Suprapubic skin (tissue), 4 donors: ENCODE data around the gene RAB26. TPM values are rescaled to one million over a fixed set of nuclear protein-coding genes. Genes with fewer than 3 reads are reported as not detected.
"Not testable (repeated sequence)": the region's sequence is repeated elsewhere in the genome, so short reads cannot be mapped to it uniquely, and the experiment has no call there.

Experiments
- DNase-seq, 2 donors: peaks; one replicate each; pipeline ENCODE4 v3.0.0-alpha.2; 2019; ENCODE audit warnings: low spot score in 2 of 2
- H3K27ac ChIP-seq: fragments of 200-600 bp; sonication (generic); one replicate; pipeline ENCODE4 v1.5.1; 2019
- H3K27me3 ChIP-seq: fragments of 200-600 bp; sonication (generic); one replicate; pipeline ENCODE4 v1.5.1; 2019
- H3K36me3 ChIP-seq: fragments of 200-600 bp; sonication (generic); one replicate; pipeline ENCODE4 v1.5.1; 2019
- H3K4me1 ChIP-seq: fragments of 200-600 bp; sonication (generic); one replicate; pipeline ENCODE4 v1.5.1; 2019
- H3K4me3 ChIP-seq: fragments of 200-600 bp; sonication (generic); one replicate; pipeline ENCODE4 v1.5.1; 2019; ENCODE audit warnings: mild to moderate bottlenecking
- H3K9me3 ChIP-seq: fragments of 200-600 bp; sonication (generic); one replicate; pipeline ENCODE4 v1.5.1; 2019
- CTCF ChIP-seq, 2 donors: fragments of 200-600 bp in 1 of 2; fragments of 450-650 bp in 1 of 2; sonication (generic) in 1 of 2; IDR thresholded peaks; one replicate each; pipeline ENCODE4 v1.5.1; 2016 to 2019; ENCODE audit warnings: antibody characterized with exemption in 2 of 2, mild to moderate bottlenecking in 1 of 2, moderate library complexity in 1 of 2
- EP300 ChIP-seq: sonication (generic); formaldehyde crosslinking; IDR thresholded peaks from one replicate; pipeline ENCODE4 v1.6.1; 2017; ENCODE audit warnings: antibody characterized with exemption
- POLR2A ChIP-seq, 2 donors: fragments of 450-650 bp; IDR thresholded peaks; one replicate each; pipeline ENCODE4 v1.6.1; 2017; ENCODE audit warnings: antibody characterized with exemption in 2 of 2, mild to moderate bottlenecking in 2 of 2, moderate library complexity in 2 of 2
- POLR2AphosphoS5 ChIP-seq, 3 donors: sonication (generic); formaldehyde crosslinking; IDR thresholded peaks; one replicate each; pipeline ENCODE4 v1.6.1; 2017; ENCODE audit warnings: antibody characterized with exemption in 3 of 3
- WGBS: methylation state at CpG from one replicate; pipeline ENCODE4 v1.1.5; 2018; 5-methylcytosine and 5-hydroxymethylcytosine counted together
- total RNA-seq, 4 donors: library from RNA; depleted of rRNA; stranded (reverse); fragments of >200 nt; gene quantifications; one replicate each; pipeline ENCODE4 v1.1.0, GENCODE V29; 2016

RAB26 gene
- total RNA-seq, 4 donors from 2014 or later = 0.64 to 3.0 (median 1.4) TPM

DNA sequence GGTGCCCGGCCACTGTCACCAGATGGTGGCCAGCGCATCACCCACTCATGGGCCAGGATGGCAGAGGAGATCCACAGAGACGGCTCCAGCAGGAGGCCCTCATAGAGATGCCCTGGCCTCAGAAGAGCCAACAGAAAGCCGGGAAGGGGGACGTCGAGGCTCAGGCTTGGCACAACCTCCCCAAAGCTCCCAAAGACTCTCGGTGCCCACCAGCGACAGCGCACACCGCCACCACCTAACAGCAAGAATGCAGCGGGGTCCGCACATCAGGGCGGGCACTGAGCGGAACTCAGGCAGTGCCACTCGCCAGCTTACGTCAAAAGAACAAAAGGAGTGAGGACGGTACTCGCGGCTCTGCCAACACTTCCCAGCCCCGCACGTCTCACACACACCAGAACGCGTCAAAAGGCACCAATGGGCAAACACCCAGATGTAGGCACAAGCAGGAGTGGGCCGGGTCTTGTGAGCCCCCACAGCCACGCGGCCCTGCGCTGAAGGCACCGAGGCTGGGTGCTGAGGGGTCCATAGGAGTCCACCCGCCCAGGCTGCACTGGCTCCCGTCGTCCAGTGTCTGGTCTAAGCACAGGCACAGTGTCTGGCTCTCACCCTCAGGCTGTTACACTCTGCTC, 21.4 kb upstream of the RAB26 start:
- H3K27me3 ChIP-seq, H3K9me3 ChIP-seq, DNase-seq, H3K36me3 ChIP-seq: not testable (repeated sequence)
- Histone ChIP-seq H3K4me1 (peaks cover 76% of the 10 kb centered on the region), H3K27ac (peak overlapping the region; percentile 86), H3K4me3 (peak overlapping the region; percentile 38)
- WGBS = no CpG with 5 or more reads among the region's 31 CpGs

GRCh38 chr16:2127630-2128280, 20.7 kb upstream of the RAB26 start:
- WGBS = 0% methylated on average over 3 of the region's 3 CpGs
- not testable (repeated sequence) for H3K9me3 ChIP-seq, H3K27me3 ChIP-seq, H3K4me3 ChIP-seq, H3K36me3 ChIP-seq, DNase-seq
- Histone ChIP-seq H3K27ac (peak overlapping the region; percentile 86), H3K4me1 (peaks cover 69% of the 10 kb centered on the region)

GRCh38 chr16:2129251-2129650, 19.2 kb upstream of the RAB26 start:
- H3K27ac ChIP-seq, H3K4me3 ChIP-seq, DNase-seq, H3K36me3 ChIP-seq, H3K9me3 ChIP-seq, H3K27me3 ChIP-seq: not testable (repeated sequence)
- 43% methylated on average over 9 of the region's 11 CpGs for WGBS
- H3K4me1 ChIP-seq = peaks cover 61% of the 10 kb centered on the region

DNA sequence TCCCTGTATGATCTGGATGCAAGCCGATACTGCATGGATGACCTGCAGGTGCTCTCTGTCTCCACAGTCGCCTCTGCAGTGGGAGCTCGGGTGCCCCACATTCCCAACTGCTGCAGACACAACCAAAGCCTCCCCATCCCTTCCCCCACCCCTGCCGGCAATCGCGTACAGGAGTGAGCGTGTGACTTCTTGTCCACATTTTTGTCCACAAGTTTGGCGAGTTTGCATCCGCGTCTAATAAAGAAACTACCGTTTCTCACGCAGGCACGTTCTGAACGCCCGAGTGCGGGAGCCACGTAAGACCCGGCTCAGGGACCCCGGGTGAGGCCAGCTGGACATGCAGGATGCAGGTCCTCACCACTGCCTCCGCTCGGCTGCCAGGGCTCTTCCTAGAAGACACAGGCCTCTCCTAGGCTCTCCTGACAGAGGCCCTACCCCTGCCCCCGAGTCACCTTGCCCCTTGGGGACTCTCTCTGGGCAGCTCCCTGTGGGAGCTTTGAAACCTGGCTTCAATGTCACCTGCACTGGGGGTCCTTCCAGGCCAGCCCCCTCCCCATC, 18.5 kb upstream of the RAB26 start:
- not testable (repeated sequence) for DNase-seq, H3K9me3 ChIP-seq, H3K27me3 ChIP-seq, H3K36me3 ChIP-seq, H3K4me3 ChIP-seq
- Histone ChIP-seq H3K4me1 (peaks cover 54% of the 10 kb centered on the region), H3K27ac (peak overlapping the region; percentile 38)
- 24% methylated on average over 15 of the region's 22 CpGs for WGBS

DNA sequence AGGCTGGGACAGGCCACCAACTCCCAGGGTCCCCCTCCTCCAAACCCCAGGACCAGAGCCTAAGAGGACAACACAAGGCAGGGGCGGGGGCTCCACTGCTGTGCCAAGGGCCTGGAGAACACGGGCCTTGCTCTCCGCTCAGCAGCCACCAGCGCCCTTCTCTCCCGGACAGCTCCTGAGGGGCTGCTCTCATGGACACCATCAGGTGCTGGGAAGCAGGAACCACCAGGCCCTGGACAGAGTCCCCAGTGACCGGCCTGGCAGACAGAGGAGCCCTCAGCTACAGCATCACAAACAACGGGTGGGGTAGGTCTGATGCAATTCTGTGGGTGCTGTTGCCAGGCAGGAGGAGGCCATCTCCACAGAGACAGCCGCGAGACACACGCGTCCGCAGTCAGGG, 14.6 kb upstream of the RAB26 start:
- H3K27me3 ChIP-seq, H3K9me3 ChIP-seq, DNase-seq, H3K36me3 ChIP-seq: not testable (repeated sequence)
- Histone ChIP-seq H3K4me3 (peak overlapping the region; percentile 27), H3K4me1 (peaks cover 26% of the 10 kb centered on the region), H3K27ac (peak overlapping the region; percentile 34)
- WGBS = no CpG with 5 or more reads among the region's 12 CpGs

DNA sequence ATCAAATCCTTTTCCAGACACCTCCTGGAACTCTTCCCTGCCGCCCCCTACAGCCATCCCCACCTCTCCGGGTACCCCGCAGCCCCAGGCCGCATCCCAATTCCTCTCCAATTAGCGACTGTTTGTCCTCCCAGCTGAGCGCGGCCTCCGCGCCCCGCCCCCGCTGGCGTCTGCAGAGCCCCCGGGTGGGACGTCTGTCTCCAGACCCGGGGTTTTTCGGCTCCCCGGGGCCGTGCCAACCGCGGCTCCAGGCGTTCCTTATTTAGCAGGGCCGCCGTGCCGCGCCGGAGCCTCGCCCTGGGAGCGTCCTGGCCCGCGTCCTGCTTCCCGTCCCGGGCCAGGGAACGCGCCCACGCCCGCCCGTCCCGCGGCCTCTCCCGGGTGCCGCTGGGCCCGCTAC, 13.4 kb upstream of the RAB26 start:
- H3K4me1 ChIP-seq = peaks cover 22% of the 10 kb centered on the region
- DNase-seq = peak in 1 of 2 donors; percentile 69
- H3K9me3 ChIP-seq, H3K27me3 ChIP-seq, H3K36me3 ChIP-seq: not testable (repeated sequence)
- peak overlapping the region; percentile 84 for H3K27ac ChIP-seq
- peak overlapping the region; percentile 55 for H3K4me3 ChIP-seq
- 0% methylated on average over 13 of the region's 42 CpGs for WGBS

DNA sequence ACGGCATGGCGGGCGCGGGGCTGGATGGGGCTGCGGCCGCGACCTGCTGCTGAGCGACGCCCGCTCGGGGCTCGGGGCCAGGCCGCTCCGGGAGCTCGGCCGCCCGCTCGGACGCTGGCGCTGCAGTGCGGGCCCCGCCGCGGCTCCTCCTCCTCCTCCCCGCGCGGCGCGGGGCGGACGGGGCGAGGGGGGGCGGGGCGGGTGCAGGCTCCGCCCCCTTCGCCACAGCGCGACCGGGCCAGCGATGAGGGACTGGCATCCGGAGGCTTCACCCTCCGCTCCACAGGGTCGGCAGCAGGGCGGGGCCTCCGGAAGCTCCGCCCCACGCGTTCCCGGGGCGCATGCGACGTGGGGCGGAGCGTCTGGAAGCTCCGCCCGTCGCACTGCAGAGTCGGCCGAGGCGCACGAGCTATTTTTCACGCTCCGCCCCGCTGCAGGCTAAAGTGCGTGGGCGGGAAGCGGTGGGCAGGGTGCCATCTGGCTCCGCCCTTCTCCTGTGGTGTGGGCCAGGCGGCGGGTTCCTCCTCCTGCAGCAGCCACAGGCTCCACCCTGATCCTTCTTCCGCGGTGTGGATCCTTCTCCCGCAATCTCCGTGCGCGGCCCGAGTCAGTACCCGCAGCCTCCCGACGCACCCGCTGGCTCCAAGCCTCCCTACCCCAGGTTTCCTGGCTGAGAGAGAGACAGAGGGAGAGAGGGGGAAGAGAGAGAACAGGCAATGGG, 12.5 kb upstream of the RAB26 start, which contains the start of gene PKD1:
TSS of gene PKD1 (minus strand) at position 129 of the 721 bp plus-strand sequence. CDS start 209 bp downstream, outside the sequence.
- under 1% methylated on average over 25 of the region's 81 CpGs for WGBS
- peak within 1 kb of the TSS; percentile 55 for H3K4me3 ChIP-seq
- peak within 1 kb of the TSS; percentile 84 for H3K27ac ChIP-seq

DNA sequence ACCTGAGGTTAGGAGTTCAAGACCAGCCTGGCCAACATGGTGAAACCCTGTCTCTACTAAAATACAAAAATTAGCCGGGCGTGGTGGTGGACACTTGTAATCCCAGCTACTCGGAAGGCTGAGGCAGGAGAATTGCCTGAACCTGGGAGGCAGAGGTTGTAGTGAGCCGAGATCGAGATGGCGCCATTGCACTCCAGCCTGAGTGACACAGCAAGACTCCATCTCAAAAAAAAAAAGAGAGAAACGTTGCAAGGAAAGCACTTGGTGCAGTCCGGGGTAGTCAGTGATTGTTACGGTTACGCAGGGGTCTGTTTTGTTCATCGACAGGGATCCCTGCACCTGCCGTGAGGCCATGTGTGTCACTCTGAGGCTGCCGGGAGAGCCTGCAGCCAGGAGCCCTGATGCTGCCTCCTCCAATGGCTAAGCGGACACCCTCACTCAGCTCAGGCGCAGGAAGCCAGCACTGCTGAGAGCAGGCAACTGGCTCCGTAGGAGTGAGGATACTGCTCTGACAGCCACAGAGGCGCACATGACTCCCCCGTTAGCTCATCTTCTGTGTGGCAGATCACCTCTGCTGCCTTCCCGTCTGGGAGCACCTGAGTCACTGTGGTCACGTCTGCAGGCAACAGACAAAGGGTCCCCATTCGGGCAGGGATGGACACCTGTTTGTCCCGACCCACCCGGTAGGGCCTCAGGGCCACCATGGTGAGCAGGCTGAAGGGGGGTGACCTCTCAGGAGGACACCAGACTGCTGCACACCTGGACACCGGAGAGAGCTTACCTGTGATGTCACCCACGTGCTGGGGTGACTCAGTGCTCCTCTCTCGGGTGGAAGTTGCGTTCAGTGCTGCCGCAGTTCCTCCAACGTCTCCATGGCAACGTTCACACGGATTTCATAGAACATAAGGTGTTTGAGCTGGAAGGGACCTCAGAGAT, 5.2 kb upstream of the RAB26 start:
- H3K36me3 ChIP-seq = no peaks in the 10 kb centered on the region
- H3K4me3 ChIP-seq = no peak overlapping the region
- no peaks in the 10 kb centered on the region for H3K27me3 ChIP-seq
- H3K27ac ChIP-seq = no peak overlapping the region
- 85% methylated on average over 14 of the region's 31 CpGs for whole genome bisulfite sequencing
- no peaks in the 10 kb centered on the region for H3K9me3 ChIP-seq
- TF ChIP-seq POLR2AphosphoS5 (IDR thresholded peaks at IDR 0.05) (no peak), POLR2A (IDR thresholded peaks at IDR 0.05) (no peak), CTCF (IDR thresholded peaks at IDR 0.05) (no peak), EP300 (no peak)
- H3K4me1 ChIP-seq = peaks cover 16% of the 10 kb centered on the region
- DNase-seq = no peak

More for the DNA sequence above, 12.5 kb upstream of the RAB26 start, which contains the start of gene PKD1:
- peak; percentile 95 to 97 for DNase-seq
- H3K27me3 ChIP-seq, H3K36me3 ChIP-seq, H3K9me3 ChIP-seq: not testable (repeated sequence)
- peaks cover 22% of the 10 kb centered on the region for H3K4me1 ChIP-seq
- peak in 1 of 3 donors; percentile 41 for TF ChIP-seq POLR2AphosphoS5 (IDR thresholded peaks at IDR 0.05)
- TF ChIP-seq POLR2A (IDR thresholded peaks at IDR 0.05) = peak in 1 of 2 donors; percentile 29
